HepG2 (cell line): ENCODE results near the gene PIK3CB. TPM values are rescaled to one million over a fixed set of nuclear protein-coding genes. Genes with fewer than 3 reads are reported as not detected.

Source experiments
- ATAC-seq: fragments of 200-7000 bp; cut with Tn5 transposase; 3 replicates; pipeline ENCODE4 v1.9.1; 2020; ENCODE audit warnings: mild to moderate bottlenecking, moderate library complexity
- BruUV-seq: library from RNA; stranded (reverse); fragments of 400-500 nt; replicated peaks from 2 replicates; lab custom pipeline; 2021; lab: Mats Ljungman, UMichigan
- CTCF ChIA-PET: fragments of 300-600 bp; formaldehyde crosslinking; extraction: SDS; loops from one replicate; lab custom pipeline; 2021; ENCODE audit warnings: low total read pairs, inconsistent platforms, low intra/inter-chr PET ratio; lab: Yijun Ruan, JAX
- POLR2A ChIA-PET: fragments of 350-600 bp; sonication (Branson Sonifier 250); formaldehyde crosslinking; loops from one replicate; lab custom pipeline; 2020; ENCODE audit warnings: antibody characterized with exemption, inconsistent platforms; lab: Yijun Ruan, JAX
- DNase-seq: peaks from one replicate; pipeline ENCODE4 v3.0.0-alpha.2; 2015; ENCODE audit warnings: low spot score
- FAIRE-seq: peaks from 3 replicates; lab custom pipeline; 2011; peaks lifted over from hg19 to GRCh38; lab: Jason Lieb, UNC
- H2AFZ ChIP-seq: one replicate; pipeline ENCODE4 v1.6.1; 2011; ENCODE audit warnings: low read length, inconsistent platforms
- H3K27ac ChIP-seq: fragments of 300-600 bp; 3 replicates; pipeline ENCODE4 v1.8.0; 2011; ENCODE audit warnings: mixed run types, mild to moderate bottlenecking, mixed read lengths, low read length, inconsistent platforms; ENCODE audit not compliant: insufficient read depth; ENCODE audit errors: extremely low read length
- H3K27me3 ChIP-seq, 2 experiments: fragments of 200-600 bp in 1 of 2; 2 replicates in 1 of 2; 3 replicates in 1 of 2; pipeline versions ENCODE4 v1.6.0 to v1.8.0; 2011; ENCODE audit warnings: low read length in 2 of 2, mild to moderate bottlenecking in 2 of 2, moderate library complexity in 2 of 2, inconsistent platforms in 1 of 2; ENCODE audit not compliant: insufficient read depth in 2 of 2, control insufficient read depth in 1 of 2
- H3K36me3 ChIP-seq, 2 experiments: fragments of 200-600 bp in 1 of 2; replicated peaks in 1 of 2; 2 replicates in 1 of 2; 3 replicates in 1 of 2; pipeline versions ENCODE4 v1.5.1 to v1.8.0; 2011; ENCODE audit warnings: low read length in 2 of 2, inconsistent platforms in 1 of 2; ENCODE audit not compliant: insufficient read depth in 2 of 2, control insufficient read depth in 1 of 2
- H3K4me1 ChIP-seq: 2 replicates; pipeline ENCODE4 v1.5.1; 2012; ENCODE audit warnings: low read length, inconsistent platforms; ENCODE audit not compliant: insufficient read depth
- H3K4me2 ChIP-seq: 2 replicates; pipeline ENCODE4 v1.6.0; 2011; ENCODE audit warnings: low read depth, low read length, inconsistent platforms
- H3K4me3 ChIP-seq, 3 experiments: fragments of 200-600 bp in 1 of 3; sonication (generic), shearing (Covaris generic) in 1 of 3; replicated peaks in 1 of 3; 2 replicates each; pipeline ENCODE4 v1.5.1; 2011 to 2016; ENCODE audit warnings: low read length in 3 of 3, inconsistent platforms in 2 of 3, low read depth in 2 of 3, mild to moderate bottlenecking in 2 of 3, control low read depth in 1 of 3, mixed read lengths in 1 of 3; ENCODE audit not compliant: insufficient read depth in 1 of 3
- H3K79me2 ChIP-seq: one replicate; pipeline ENCODE4 v1.6.1; 2011; ENCODE audit warnings: low read length, inconsistent platforms; ENCODE audit not compliant: insufficient read depth
- H3K9ac ChIP-seq: 2 replicates; pipeline ENCODE4 v1.6.0; 2011; ENCODE audit warnings: mild to moderate bottlenecking, low read depth, low read length, inconsistent platforms; ENCODE audit not compliant: insufficient read depth
- H3K9me3 ChIP-seq: 2 replicates; pipeline ENCODE4 v1.5.1; 2012; ENCODE audit warnings: mild to moderate bottlenecking, low read length
- H4K20me1 ChIP-seq: 2 replicates; pipeline ENCODE4 v1.6.0; 2011; ENCODE audit warnings: inconsistent platforms, mild to moderate bottlenecking, low read length, moderate library complexity; ENCODE audit not compliant: insufficient read depth
- GTF3A ChIP-seq: sonication (generic); formaldehyde crosslinking; conservative IDR thresholded peaks from 2 replicates; pipeline ENCODE4 v1.4.0; 2020; ENCODE audit warnings: mild to moderate bottlenecking, missing genetic modification reagents
- HNF4A ChIP-seq: sonication (generic); formaldehyde crosslinking; IDR thresholded peaks from 2 replicates; pipeline ENCODE4 v1.4.0; 2020; ENCODE audit warnings: missing genetic modification reagents
- HNF4G ChIP-seq, 2 experiments: sonication (generic) in 1 of 2; formaldehyde crosslinking in 1 of 2; IDR thresholded peaks; 2 replicates each; pipeline versions ENCODE4 v1.4.0 to v1.6.1; 2011 to 2020; ENCODE audit warnings: borderline replicate concordance in 2 of 2, low read depth in 2 of 2, mild to moderate bottlenecking in 2 of 2, low read length in 1 of 2, missing genetic modification reagents in 1 of 2, moderate library complexity in 1 of 2
- KDM6A ChIP-seq: IDR thresholded peaks from 2 replicates; pipeline ENCODE4 v1.6.1; 2016; ENCODE audit warnings: low read depth
- KLF16 ChIP-seq, 2 experiments: sonication (generic) in 1 of 2; formaldehyde crosslinking in 1 of 2; IDR thresholded peaks; 2 replicates each; pipeline versions ENCODE4 v1.6.1 to v1.8.0; 2016 to 2023; ENCODE audit warnings: missing genetic modification reagents in 2 of 2, missing compliant biosample characterization in 1 of 2
- RBFOX2 ChIP-seq: fragments of 200-400 bp; formaldehyde crosslinking; IDR thresholded peaks from 2 replicates; pipeline ENCODE4 v1.6.1; 2017; ENCODE audit warnings: low read depth, mild to moderate bottlenecking, low read length
- SOX5 ChIP-seq: IDR thresholded peaks from 2 replicates; pipeline ENCODE4 v1.6.1; 2016; ENCODE audit warnings: borderline replicate concordance
- ZBTB21 ChIP-seq: sonication (generic); formaldehyde crosslinking; IDR thresholded peaks from 2 replicates; pipeline ENCODE4 v1.4.0; 2020; ENCODE audit warnings: missing genetic modification reagents
- ZFP36L2 ChIP-seq: sonication (generic); formaldehyde crosslinking; IDR thresholded peaks from 2 replicates; pipeline ENCODE4 v1.4.0; 2020; ENCODE audit warnings: missing genetic modification reagents
- ZMYM4 ChIP-seq: sonication (generic); formaldehyde crosslinking; IDR thresholded peaks from 2 replicates; pipeline ENCODE4 v1.8.1; 2023; ENCODE audit warnings: mild to moderate bottlenecking, missing genetic modification reagents
- ZNF205 ChIP-seq: IDR thresholded peaks from 2 replicates; pipeline ENCODE4 v1.6.1; 2018; ENCODE audit warnings: missing biosample characterization, missing genetic modification reagents
- ZNF292 ChIP-seq: sonication (generic); formaldehyde crosslinking; IDR thresholded peaks from 2 replicates; pipeline ENCODE4 v1.8.1; 2022; ENCODE audit warnings: mild to moderate bottlenecking, low read depth, missing genetic modification reagents, borderline replicate concordance
- ZNF460 ChIP-seq: sonication (generic); formaldehyde crosslinking; IDR thresholded peaks from 2 replicates; pipeline ENCODE4 v1.5.1; 2020; ENCODE audit warnings: missing genetic modification reagents, mild to moderate bottlenecking, borderline replicate concordance
- WGBS: methylation state at CpG from one replicate; pipeline ENCODE4 v1.1.6; 2017; ENCODE audit warnings: low lambda C conversion rate; 5-methylcytosine and 5-hydroxymethylcytosine counted together
- in situ Hi-C: cut with HindIII; loops from 2 replicates; pipeline ENCODE4 v1.10.0; 2017; ENCODE audit warnings: low pct_unique_long_range_greater_than_20kb; ENCODE audit not compliant: extremely low pct_ligation_motif_present
- intact Hi-C: fragments of 100-400 bp; cut with micrococcal nuclease; formaldehyde crosslinking; loops from one replicate; pipeline ENCODE4 v1.10.0; 2022; ENCODE audit not compliant: unreplicated experiment
- polyA plus RNA-seq, 8 experiments: library from polyadenylated mRNA; depleted of rRNA in 3 of 8; stranded (reverse) in 7 of 8; unstranded in 1 of 8; fragments of >200 nt; fragmentation: Illumina TruSeq in 4 of 8; extraction: Trizol in 4 of 8; gene quantifications; 2 replicates each; pipeline versions ENCODE4 v1.2.1 to v1.2.3, GENCODE V29; 2011 to 2016; ENCODE audit warnings: low read depth in 4 of 8, missing spikeins in 1 of 8, mixed read lengths in 1 of 8; ENCODE audit not compliant: insufficient read depth in 1 of 8
- total RNA-seq, 5 experiments: library from RNA; depleted of rRNA; stranded (reverse); fragments of >200 nt; fragmentation: Illumina TruSeq; extraction: Trizol; gene quantifications; 2 replicates each; pipeline ENCODE4 v1.2.3, GENCODE V29; 2016; ENCODE audit warnings: low read depth in 1 of 5
- TF ChIP-seq, protein P1 (sequence below): sonication (generic); formaldehyde crosslinking; conservative IDR thresholded peaks from 2 replicates; pipeline ENCODE4 v1.4.0; 2020; ENCODE audit warnings: mild to moderate bottlenecking, missing genetic modification reagents, moderate library complexity
- TF ChIP-seq, protein P2 (sequence below): sonication (generic); formaldehyde crosslinking; IDR thresholded peaks from 2 replicates; pipeline ENCODE4 v1.4.0; 2020; ENCODE audit warnings: missing genetic modification reagents, mild to moderate bottlenecking, borderline replicate concordance

Gene PIK3CB
- total and polyA plus RNA-seq, 2 of the 13 experiments (the other 11 are each of a cell fraction or from before 2014, with no cell fraction given), result 6.6 to 18.7 TPM

DNA sequence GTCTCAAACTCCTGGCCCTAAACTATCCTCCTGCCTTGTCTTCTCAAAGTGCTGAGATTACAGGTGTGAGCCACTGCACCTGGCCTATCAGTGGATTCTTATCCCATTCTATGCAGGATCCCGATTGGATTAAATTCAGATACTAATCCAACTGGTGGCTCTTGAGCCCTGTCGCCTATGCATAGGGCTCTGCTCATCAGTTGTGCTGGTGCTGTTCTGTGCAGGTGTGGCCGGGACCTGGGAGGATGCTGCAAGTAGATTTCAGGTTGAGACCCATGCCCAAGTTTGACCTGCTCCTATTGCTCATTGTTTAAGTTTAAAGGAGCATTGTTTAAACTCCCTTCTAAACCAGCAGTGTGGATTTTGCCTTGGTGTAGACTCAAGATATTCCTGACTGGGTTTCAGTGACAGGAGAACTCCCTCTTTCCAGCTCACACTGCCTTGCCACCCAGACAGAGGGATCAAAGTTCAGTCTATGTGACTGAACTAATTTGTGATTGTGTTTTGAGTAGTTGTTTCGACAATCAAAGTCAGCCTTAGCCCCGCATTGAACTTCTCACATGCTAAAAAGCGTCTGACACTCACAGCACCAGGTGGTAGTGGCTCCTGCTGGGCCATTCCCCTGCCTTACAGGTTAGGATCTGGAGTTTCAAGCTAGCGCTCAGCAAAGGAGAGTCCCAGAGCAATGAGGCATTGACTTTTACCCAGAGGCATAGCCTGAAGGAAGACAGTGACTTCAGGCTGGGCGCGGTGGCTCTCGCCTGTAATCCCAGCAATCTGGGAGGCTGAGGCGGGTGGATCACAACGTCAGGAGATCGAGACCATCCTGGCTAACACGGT, 45.0 kb upstream of the PIK3CB start:
- H3K4me2 ChIP-seq, result peak overlapping the region; percentile 62
- in situ Hi-C loops, result no loop called here
- peaks cover 8% of the 10 kb centered on the region; the same call in 1 of the 2 replicates for H3K9me3 ChIP-seq
- 48% methylated on average over 14 of the region's 14 CpGs for WGBS
- CTCF ChIA-PET, result no interaction called here
- peak overlapping the region in 1 of 3 experiments; percentile 33; a peak in 2 of 6 replicates for H3K4me3 ChIP-seq
- H3K27me3 ChIP-seq, result no peaks in the 10 kb centered on the region
- no peaks in the 10 kb centered on the region for H3K36me3 ChIP-seq
- BruUV-seq, result no TSS peak
- POLR2A ChIA-PET, result interaction anchor here (1.1 to 2.7 kb wide), 3 partner anchors 16 to 36 kb away, joined by 5 to 9 read pairs (median 8); no protein-coding TSS in a partner anchor
- no peak overlapping the region for H3K27ac ChIP-seq
- ATAC-seq, result peak; percentile 75
- FAIRE-seq, result no peak
- DNase-seq, result no peak
- H3K79me2 ChIP-seq, result no peaks in the 10 kb centered on the region
- peaks cover 20% of the 10 kb centered on the region for H3K4me1 ChIP-seq
- H4K20me1 ChIP-seq, result no peaks in the 10 kb centered on the region
- H3K9ac ChIP-seq, result no peak overlapping the region
- intact Hi-C loops, result no loop called here
- H2AFZ ChIP-seq, result peak overlapping the region; percentile 30
- TF ChIP-seq KDM6A, result no peak
- 0 out of 2 replicates have a peak, but pooled peaks have one; percentile 21 for TF ChIP-seq HNF4G (IDR thresholded peaks at IDR 0.05; ENCODE audit: borderline replicate concordance, low read depth, low read length)
- no peak for TF ChIP-seq HNF4G (CRISPR knock-in tag; IDR thresholded peaks at IDR 0.05; ENCODE audit: borderline replicate concordance, low read depth)
- peak; percentile 48 for TF ChIP-seq HNF4A (CRISPR knock-in tag)
- TF ChIP-seq ZNF205 (CRISPR knock-in tag), result no peak
- TF ChIP-seq ZNF460 (CRISPR knock-in tag), result no peak
- TF ChIP-seq ZBTB21, result no peak
- TF ChIP-seq, protein P1, sequence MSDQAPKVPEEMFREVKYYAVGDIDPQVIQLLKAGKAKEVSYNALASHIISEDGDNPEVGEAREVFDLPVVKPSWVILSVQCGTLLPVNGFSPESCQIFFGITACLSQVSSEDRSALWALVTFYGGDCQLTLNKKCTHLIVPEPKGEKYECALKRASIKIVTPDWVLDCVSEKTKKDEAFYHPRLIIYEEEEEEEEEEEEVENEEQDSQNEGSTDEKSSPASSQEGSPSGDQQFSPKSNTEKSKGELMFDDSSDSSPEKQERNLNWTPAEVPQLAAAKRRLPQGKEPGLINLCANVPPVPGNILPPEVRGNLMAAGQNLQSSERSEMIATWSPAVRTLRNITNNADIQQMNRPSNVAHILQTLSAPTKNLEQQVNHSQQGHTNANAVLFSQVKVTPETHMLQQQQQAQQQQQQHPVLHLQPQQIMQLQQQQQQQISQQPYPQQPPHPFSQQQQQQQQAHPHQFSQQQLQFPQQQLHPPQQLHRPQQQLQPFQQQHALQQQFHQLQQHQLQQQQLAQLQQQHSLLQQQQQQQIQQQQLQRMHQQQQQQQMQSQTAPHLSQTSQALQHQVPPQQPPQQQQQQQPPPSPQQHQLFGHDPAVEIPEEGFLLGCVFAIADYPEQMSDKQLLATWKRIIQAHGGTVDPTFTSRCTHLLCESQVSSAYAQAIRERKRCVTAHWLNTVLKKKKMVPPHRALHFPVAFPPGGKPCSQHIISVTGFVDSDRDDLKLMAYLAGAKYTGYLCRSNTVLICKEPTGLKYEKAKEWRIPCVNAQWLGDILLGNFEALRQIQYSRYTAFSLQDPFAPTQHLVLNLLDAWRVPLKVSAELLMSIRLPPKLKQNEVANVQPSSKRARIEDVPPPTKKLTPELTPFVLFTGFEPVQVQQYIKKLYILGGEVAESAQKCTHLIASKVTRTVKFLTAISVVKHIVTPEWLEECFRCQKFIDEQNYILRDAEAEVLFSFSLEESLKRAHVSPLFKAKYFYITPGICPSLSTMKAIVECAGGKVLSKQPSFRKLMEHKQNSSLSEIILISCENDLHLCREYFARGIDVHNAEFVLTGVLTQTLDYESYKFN (CRISPR knock-in tag), result 0 out of 2 replicates have a peak, but pooled peaks have one; percentile 19
- TF ChIP-seq GTF3A, result no peak
- TF ChIP-seq ZMYM4 (CRISPR knock-in tag), result peak; percentile 15; the same call in 1 of the 2 replicates
- TF ChIP-seq KLF16 (CRISPR knock-in tag; IDR thresholded peaks at IDR 0.05), result no peak
- no peak for TF ChIP-seq ZFP36L2 (CRISPR knock-in tag)
- 0 out of 2 replicates have a peak, but pooled peaks have one; percentile 13 for TF ChIP-seq ZNF292 (CRISPR knock-in tag)
- no peak for TF ChIP-seq RBFOX2
- no peak for TF ChIP-seq SOX5 (CRISPR knock-in tag)
- TF ChIP-seq, protein P2, sequence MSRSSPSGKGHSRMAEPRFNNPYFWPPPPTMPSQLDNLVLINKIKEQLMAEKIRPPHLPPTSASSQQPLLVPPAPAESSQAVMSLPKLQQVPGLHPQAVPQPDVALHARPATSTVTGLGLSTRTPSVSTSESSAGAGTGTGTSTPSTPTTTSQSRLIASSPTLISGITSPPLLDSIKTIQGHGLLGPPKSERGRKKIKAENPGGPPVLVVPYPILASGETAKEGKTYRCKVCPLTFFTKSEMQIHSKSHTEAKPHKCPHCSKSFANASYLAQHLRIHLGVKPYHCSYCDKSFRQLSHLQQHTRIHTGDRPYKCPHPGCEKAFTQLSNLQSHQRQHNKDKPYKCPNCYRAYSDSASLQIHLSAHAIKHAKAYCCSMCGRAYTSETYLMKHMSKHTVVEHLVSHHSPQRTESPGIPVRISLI (CRISPR knock-in tag), result 0 out of 2 replicates have a peak, but pooled peaks have one; percentile 7
